ENCODE measurements around the gene KLRC3.
A peak's percentile ranks its signal among the peaks of the same experiment; 100 is the strongest.
"Not testable (repeated sequence)": the region's sequence is repeated elsewhere in the genome, so short reads cannot be mapped to it uniquely, and the experiment has no call there.

KLRC3 gene

GRCh38 chr12:10420334-10420733, at the start of gene KLRC3:
TSS of gene KLRC3 (minus strand) at chr12:10420595. CDS start at chr12:10420550, 45 bp downstream.
- peak in 1 of 2 experiments; percentile 26 for DNase-seq

- DNase-seq, result no peak
Measured at GRCh38 chr12:10469701-10470100, 49.3 kb upstream of the KLRC3 start.

GRCh38 chr12:10466311-10466710, 45.9 kb upstream of the KLRC3 start:
- no peak for DNase-seq

GRCh38 chr12:10457760-10458159, 37.4 kb upstream of the KLRC3 start:
- no peak for DNase-seq

GRCh38 chr12:10456856-10457255, 36.5 kb upstream of the KLRC3 start:
- no peak for DNase-seq

- DNase-seq, result no peak
Measured at GRCh38 chr12:10455766-10456165, 35.4 kb upstream of the KLRC3 start.

- no peak for DNase-seq
Measured at GRCh38 chr12:10454531-10454930, 34.1 kb upstream of the KLRC3 start.

- no peak for DNase-seq
Measured at GRCh38 chr12:10453156-10453555, 32.8 kb upstream of the KLRC3 start, which contains the start of gene KLRC1. TSS of gene KLRC1 (minus strand) at chr12:10453377. CDS start at chr12:10451156, 2,221 bp downstream.

- no peak for DNase-seq
Measured at GRCh38 chr12:10448236-10448635, 27.8 kb upstream of the KLRC3 start.

- DNase-seq, result not testable (repeated sequence)
Measured at GRCh38 chr12:10446052-10446451, 25.7 kb upstream of the KLRC3 start.

GRCh38 chr12:10441144-10441543, 20.7 kb upstream of the KLRC3 start:
- not testable (repeated sequence) for DNase-seq

- peak in 1 of 2 experiments; percentile 42 for DNase-seq
Measured at GRCh38 chr12:10439608-10440274, 19.3 kb upstream of the KLRC3 start.

- not testable (repeated sequence) for DNase-seq
Measured at GRCh38 chr12:10437601-10438000, 17.2 kb upstream of the KLRC3 start.

- peak in 1 of 2 experiments; percentile 63 for DNase-seq
Measured at GRCh38 chr12:10435816-10436215, 15.4 kb upstream of the KLRC3 start, which contains the start of gene KLRC2. TSS of gene KLRC2 (minus strand) at chr12:10436010. CDS start at chr12:10435986, 24 bp downstream.

- not testable (repeated sequence) for DNase-seq
Measured at GRCh38 chr12:10430623-10431022, 10.2 kb upstream of the KLRC3 start.

- not testable (repeated sequence) for DNase-seq
Measured at GRCh38 chr12:10425938-10426337, 5.5 kb upstream of the KLRC3 start.

GRCh38 chr12:10424260-10424899, 4.0 kb upstream of the KLRC3 start:
- DNase-seq, result peak in 1 of 2 experiments; percentile 73

GRCh38 chr12:10422159-10422558, 1.8 kb upstream of the KLRC3 start:
- not testable (repeated sequence) for DNase-seq

- DNase-seq, result peak in 1 of 2 experiments; percentile 62
Measured at GRCh38 chr12:10409392-10409791, 11.0 kb downstream of the KLRC3 start, which contains the start of gene KLRC4. TSS of gene KLRC4 (minus strand) at chr12:10409757. CDS start at chr12:10409575, 182 bp downstream.

- DNase-seq, result no peak
Measured at GRCh38 chr12:10408842-10409241, 11.6 kb downstream of the KLRC3 start.

- DNase-seq, result no peak
Measured at GRCh38 chr12:10406725-10407124, 13.7 kb downstream of the KLRC3 start.

GRCh38 chr12:10405294-10405693, 15.1 kb downstream of the KLRC3 start:
- DNase-seq, result no peak

- DNase-seq, result no peak
Measured at GRCh38 chr12:10404798-10405197, 15.6 kb downstream of the KLRC3 start.

- DNase-seq, result no peak
Measured at GRCh38 chr12:10400829-10401228, 19.6 kb downstream of the KLRC3 start.

Measured in SW 1271 (cell line).